ENCODE data around the gene GPR132. TPM values are rescaled to one million over a fixed set of nuclear protein-coding genes. Genes with fewer than 3 reads are reported as not detected.

GPR132 gene
- total RNA-seq, 1 experiment from 2014 or later = 0.08 TPM

DNA sequence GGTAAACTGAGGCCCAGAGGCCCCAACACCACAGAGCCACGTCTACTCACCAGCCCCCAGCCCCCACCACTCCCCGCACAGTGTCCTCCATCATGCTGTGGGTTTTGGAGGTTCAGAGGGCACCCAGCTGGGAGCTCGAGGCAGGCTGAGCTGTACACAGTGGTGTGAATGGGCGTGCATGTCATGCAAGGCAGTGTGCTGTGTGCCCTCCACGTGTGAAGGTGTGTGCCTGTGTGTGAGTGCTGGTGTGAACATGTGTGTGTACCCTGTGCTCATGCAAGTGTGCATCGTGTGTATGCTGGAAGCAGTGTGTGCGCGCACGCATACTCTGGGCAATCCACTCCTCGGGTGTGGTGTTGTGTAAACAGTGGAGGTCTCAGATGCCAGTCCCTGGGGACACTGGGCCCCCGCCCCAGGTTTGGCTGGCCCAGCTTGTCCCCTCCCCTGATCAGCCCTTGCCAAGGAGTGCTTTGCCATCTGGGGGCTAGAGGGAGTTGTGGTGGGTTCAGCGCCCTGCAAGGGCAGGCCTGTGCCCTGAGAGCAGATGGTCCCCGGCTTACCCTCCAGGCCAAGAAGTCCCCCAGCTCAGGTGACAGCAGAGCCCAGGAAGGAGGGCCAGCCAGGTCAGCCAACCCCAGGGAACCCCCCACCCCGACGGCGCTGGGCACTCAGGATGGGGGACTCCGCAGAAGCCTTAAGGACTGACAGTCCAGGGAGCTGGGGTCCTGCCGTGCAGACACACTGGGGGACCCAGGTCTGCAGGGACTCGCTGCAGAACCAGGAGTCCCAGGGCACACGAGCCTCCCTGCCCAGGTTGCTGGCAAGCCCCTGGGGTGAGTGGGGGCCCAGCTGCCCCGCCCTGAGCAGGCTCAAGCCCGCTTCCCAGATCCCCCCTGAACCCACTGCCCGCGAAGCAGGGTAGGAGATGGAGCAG is 23.8 kb upstream of the GPR132 start:
- no peak for DNase-seq (ENCODE audit: low read depth, low spot score)
- intact Hi-C loops (cut with micrococcal nuclease; ENCODE audit: unreplicated experiment) (no loop called here), in situ Hi-C loops (cut with HindIII; ENCODE audit: low pct_unique_long_range_greater_than_20kb, low sequenced_read_pairs) (no loop called here)
- CTCF ChIA-PET = no interaction called here
- Histone ChIP-seq H3K36me3 (ENCODE audit: control insufficient read depth, insufficient read depth, low read length) (no peaks in the 10 kb centered on the region), H3K9me3 (ENCODE audit: control insufficient read depth, insufficient read depth, low read depth, low read length) (no peaks in the 10 kb centered on the region), H3K4me1 (ENCODE audit: control insufficient read depth, insufficient read depth, low read length) (peaks cover 43% of the 10 kb centered on the region), H3K27me3 (ENCODE audit: control insufficient read depth, insufficient read depth, low read length) (no peaks in the 10 kb centered on the region), H3K27ac (ENCODE audit: low read length) (peak overlapping the region; percentile 86), H3K4me3 (ENCODE audit: low read depth in 2 of 2, low read length in 2 of 2) (no peak overlapping the region)
- POLR2A ChIA-PET = no interaction called here
- no peak for TF ChIP-seq SIN3A (IDR thresholded peaks at IDR 0.05; ENCODE audit: borderline replicate concordance, insufficient read depth, low read depth, low read length)
- TF ChIP-seq, protein P1, sequence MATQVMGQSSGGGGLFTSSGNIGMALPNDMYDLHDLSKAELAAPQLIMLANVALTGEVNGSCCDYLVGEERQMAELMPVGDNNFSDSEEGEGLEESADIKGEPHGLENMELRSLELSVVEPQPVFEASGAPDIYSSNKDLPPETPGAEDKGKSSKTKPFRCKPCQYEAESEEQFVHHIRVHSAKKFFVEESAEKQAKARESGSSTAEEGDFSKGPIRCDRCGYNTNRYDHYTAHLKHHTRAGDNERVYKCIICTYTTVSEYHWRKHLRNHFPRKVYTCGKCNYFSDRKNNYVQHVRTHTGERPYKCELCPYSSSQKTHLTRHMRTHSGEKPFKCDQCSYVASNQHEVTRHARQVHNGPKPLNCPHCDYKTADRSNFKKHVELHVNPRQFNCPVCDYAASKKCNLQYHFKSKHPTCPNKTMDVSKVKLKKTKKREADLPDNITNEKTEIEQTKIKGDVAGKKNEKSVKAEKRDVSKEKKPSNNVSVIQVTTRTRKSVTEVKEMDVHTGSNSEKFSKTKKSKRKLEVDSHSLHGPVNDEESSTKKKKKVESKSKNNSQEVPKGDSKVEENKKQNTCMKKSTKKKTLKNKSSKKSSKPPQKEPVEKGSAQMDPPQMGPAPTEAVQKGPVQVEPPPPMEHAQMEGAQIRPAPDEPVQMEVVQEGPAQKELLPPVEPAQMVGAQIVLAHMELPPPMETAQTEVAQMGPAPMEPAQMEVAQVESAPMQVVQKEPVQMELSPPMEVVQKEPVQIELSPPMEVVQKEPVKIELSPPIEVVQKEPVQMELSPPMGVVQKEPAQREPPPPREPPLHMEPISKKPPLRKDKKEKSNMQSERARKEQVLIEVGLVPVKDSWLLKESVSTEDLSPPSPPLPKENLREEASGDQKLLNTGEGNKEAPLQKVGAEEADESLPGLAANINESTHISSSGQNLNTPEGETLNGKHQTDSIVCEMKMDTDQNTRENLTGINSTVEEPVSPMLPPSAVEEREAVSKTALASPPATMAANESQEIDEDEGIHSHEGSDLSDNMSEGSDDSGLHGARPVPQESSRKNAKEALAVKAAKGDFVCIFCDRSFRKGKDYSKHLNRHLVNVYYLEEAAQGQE (IDR thresholded peaks at IDR 0.05; ENCODE audit: insufficient read depth in 1 of 2, low read depth in 2 of 2, low read length in 1 of 2) = no peak
- no peak for TF ChIP-seq TCF7L2 (IDR thresholded peaks at IDR 0.05; ENCODE audit: low read depth, low read length)
- no peak for TF ChIP-seq POLR2AphosphoS5 (IDR thresholded peaks at IDR 0.05; ENCODE audit: low read depth, low read length)
- TF ChIP-seq, protein P2, sequence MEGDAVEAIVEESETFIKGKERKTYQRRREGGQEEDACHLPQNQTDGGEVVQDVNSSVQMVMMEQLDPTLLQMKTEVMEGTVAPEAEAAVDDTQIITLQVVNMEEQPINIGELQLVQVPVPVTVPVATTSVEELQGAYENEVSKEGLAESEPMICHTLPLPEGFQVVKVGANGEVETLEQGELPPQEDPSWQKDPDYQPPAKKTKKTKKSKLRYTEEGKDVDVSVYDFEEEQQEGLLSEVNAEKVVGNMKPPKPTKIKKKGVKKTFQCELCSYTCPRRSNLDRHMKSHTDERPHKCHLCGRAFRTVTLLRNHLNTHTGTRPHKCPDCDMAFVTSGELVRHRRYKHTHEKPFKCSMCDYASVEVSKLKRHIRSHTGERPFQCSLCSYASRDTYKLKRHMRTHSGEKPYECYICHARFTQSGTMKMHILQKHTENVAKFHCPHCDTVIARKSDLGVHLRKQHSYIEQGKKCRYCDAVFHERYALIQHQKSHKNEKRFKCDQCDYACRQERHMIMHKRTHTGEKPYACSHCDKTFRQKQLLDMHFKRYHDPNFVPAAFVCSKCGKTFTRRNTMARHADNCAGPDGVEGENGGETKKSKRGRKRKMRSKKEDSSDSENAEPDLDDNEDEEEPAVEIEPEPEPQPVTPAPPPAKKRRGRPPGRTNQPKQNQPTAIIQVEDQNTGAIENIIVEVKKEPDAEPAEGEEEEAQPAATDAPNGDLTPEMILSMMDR (IDR thresholded peaks at IDR 0.05) = no peak
- ATAC-seq = no peak
- no TSS peak for BruUV-seq (replicated peaks)

DNA sequence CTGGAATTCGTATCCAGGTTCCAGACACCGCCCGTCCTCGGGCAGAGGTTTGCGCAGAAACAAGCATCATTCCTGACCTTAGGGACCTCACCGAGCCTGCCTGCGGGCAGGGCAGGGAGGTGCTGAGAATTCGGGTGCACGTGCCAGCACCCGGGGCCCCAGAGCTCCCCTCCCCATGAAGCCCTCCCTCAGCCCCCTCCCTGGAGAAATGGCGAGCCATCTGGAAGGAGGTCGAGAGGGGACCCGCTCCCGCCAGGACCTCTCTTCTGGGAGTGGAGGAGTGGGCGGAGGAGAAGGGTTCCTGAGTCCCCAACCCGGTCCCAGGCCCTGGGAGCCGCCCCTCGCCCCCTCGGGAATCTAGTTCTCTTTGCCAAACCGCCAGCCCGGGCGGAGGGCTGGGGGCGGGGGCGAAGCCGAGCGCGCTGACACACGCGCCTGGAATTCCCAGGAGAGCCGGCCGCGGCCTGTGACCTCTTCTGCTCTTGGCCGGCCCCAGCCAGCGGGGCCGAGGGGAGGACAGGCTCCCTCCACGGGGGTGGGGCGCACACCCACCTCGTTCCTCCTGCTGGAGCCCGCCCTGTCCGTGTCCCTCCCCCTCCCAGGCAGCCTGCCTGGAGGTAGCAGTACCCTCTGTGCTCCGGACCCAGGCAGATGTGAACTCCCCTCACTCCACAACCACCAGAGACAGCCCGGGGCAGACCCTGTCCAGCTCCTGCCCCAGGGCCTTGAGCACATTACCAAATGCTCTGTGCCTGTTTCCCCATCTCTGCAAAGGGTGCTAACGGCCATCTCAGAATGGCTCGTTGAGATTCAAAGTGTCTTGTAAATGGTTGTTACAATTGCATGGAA is 23.0 kb upstream of the GPR132 start:
- Histone ChIP-seq H3K4me3 (ENCODE audit: low read depth in 2 of 2, low read length in 2 of 2) (no peak overlapping the region), H3K36me3 (ENCODE audit: control insufficient read depth, insufficient read depth, low read length) (no peaks in the 10 kb centered on the region), H3K4me1 (ENCODE audit: control insufficient read depth, insufficient read depth, low read length) (peaks cover 43% of the 10 kb centered on the region), H3K27me3 (ENCODE audit: control insufficient read depth, insufficient read depth, low read length) (no peaks in the 10 kb centered on the region), H3K9me3 (ENCODE audit: control insufficient read depth, insufficient read depth, low read depth, low read length) (no peaks in the 10 kb centered on the region), H3K27ac (ENCODE audit: low read length) (peak overlapping the region; percentile 86; the same call in 1 of the 2 replicates)
- intact Hi-C loops (cut with micrococcal nuclease; ENCODE audit: unreplicated experiment) = no loop called here
- ATAC-seq (peak; percentile 39), DNase-seq (ENCODE audit: low read depth, low spot score) (no peak)
- no TSS peak for BruUV-seq (replicated peaks)
- TF ChIP-seq TCF7L2 (IDR thresholded peaks at IDR 0.05; ENCODE audit: low read depth, low read length) = no peak
- ChIA-PET POLR2A (no interaction called here), CTCF (no interaction called here)
- in situ Hi-C loops (cut with HindIII; ENCODE audit: low pct_unique_long_range_greater_than_20kb, low sequenced_read_pairs) = no loop called here
